HCT116 (cell line): Measurements from ENCODE around the gene MRPL47. TPM values are rescaled to one million over a fixed set of nuclear protein-coding genes. Genes with fewer than 3 reads are reported as not detected.

ENCODE experiments used
- ATAC-seq: fragments of 200-7000 bp; cut with Tn5 transposase; 2 replicates; pipeline ENCODE4 v1.9.1; 2020; ENCODE audit warnings: mild to moderate bottlenecking, moderate library complexity
- BruUV-seq: library from RNA; stranded (reverse); fragments of 400-500 nt; replicated peaks from 2 replicates; lab custom pipeline; 2021; lab: Mats Ljungman, UMichigan
- CTCF ChIA-PET: fragments of 300-600 bp; sonication (Branson Sonifier 250); formaldehyde crosslinking; loops from one replicate; lab custom pipeline; 2021; ENCODE audit warnings: antibody characterized with exemption; lab: Charles Lee
- POLR2A ChIA-PET: fragments of 300-600, 350-600 bp; sonication (Branson Sonifier 250); formaldehyde crosslinking; loops from one replicate; lab custom pipeline; 2021; ENCODE audit warnings: antibody characterized with exemption; lab: Charles Lee
- RAD21 ChIA-PET, 2 experiments: fragments of 300-600 bp; sonication (Branson Sonifier 250); formaldehyde crosslinking; loops; one replicate each; lab custom pipeline; 2023; ENCODE audit warnings: low total read pairs in 2 of 2; ENCODE audit not compliant: uncharacterized antibody in 2 of 2, unreplicated experiment in 2 of 2, low non-redundant PET in 1 of 2; lab: Charles Lee
- DNase-seq: peaks from one replicate; pipeline ENCODE4 v3.0.0-alpha.2; 2010; ENCODE audit warnings: low read depth, low spot score
- H2AFZ ChIP-seq: fragments of 200-600 bp; shearing (Covaris generic), sonication (generic); 2 replicates; pipeline ENCODE4 v1.6.1; 2017; ENCODE audit warnings: low read depth, mixed run types, mixed read lengths, antibody characterized with exemption, low read length; ENCODE audit not compliant: poor library complexity, severe bottlenecking
- H3K27ac ChIP-seq: 2 replicates; pipeline ENCODE4 v1.5.1; 2012; ENCODE audit warnings: low read depth, low read length
- H3K27me3 ChIP-seq: fragments of 200-600 bp; sonication (generic); 2 replicates; pipeline ENCODE4 v1.6.1; 2016; ENCODE audit warnings: mixed run types, low read length, mixed read lengths; ENCODE audit not compliant: insufficient read depth
- H3K36me3 ChIP-seq, 2 experiments: fragments of 200-500 bp in 1 of 2; fragments of 200-600 bp in 1 of 2; sonication (Bioruptor generic) in 1 of 2; sonication (generic) in 1 of 2; 2 replicates each; pipeline versions ENCODE4 v1.5.1 to v1.6.1; 2014 to 2016; ENCODE audit warnings: low read length in 2 of 2, inconsistent platforms in 1 of 2, mixed read lengths in 1 of 2, mixed run types in 1 of 2; ENCODE audit not compliant: insufficient read depth in 2 of 2, control insufficient read depth in 1 of 2
- H3K4me1 ChIP-seq, 2 experiments: fragments of 200-600 bp in 1 of 2; sonication (generic) in 1 of 2; 2 replicates each; pipeline versions ENCODE4 v1.5.1 to v1.6.1; 2012 to 2017; ENCODE audit warnings: low read length in 2 of 2, inconsistent platforms in 1 of 2, mild to moderate bottlenecking in 1 of 2, mixed read lengths in 1 of 2, mixed run types in 1 of 2, moderate library complexity in 1 of 2; ENCODE audit not compliant: insufficient read depth in 2 of 2, control insufficient read depth in 1 of 2
- H3K4me2 ChIP-seq: fragments of 200-600 bp; sonication (generic); 2 replicates; pipeline ENCODE4 v1.6.1; 2017; ENCODE audit warnings: mixed run types, low read length, mixed read lengths
- H3K4me3 ChIP-seq, 2 experiments: fragments of 200-600 bp in 1 of 2; sonication (generic) in 1 of 2; replicated peaks in 1 of 2; 2 replicates each; pipeline ENCODE4 v1.5.1; 2011 to 2016; ENCODE audit warnings: low read length in 2 of 2, control low read depth in 1 of 2, low read depth in 1 of 2, mild to moderate bottlenecking in 1 of 2, mixed read lengths in 1 of 2, mixed run types in 1 of 2
- H3K79me2 ChIP-seq: fragments of 200-600 bp; sonication (generic); 2 replicates; pipeline ENCODE4 v1.6.1; 2017; ENCODE audit warnings: mild to moderate bottlenecking, mixed run types, low read length, moderate library complexity, mixed read lengths; ENCODE audit not compliant: insufficient read depth
- H3K9ac ChIP-seq: fragments of 200-600 bp; sonication (generic); 2 replicates; pipeline ENCODE4 v1.6.1; 2016; ENCODE audit warnings: low read length, mixed read lengths
- H3K9me2 ChIP-seq: fragments of 200-600 bp; sonication (generic), shearing (Covaris generic); 2 replicates; pipeline ENCODE4 v1.6.1; 2017; ENCODE audit warnings: mixed run types, mild to moderate bottlenecking, moderate library complexity; ENCODE audit not compliant: insufficient read depth
- H3K9me3 ChIP-seq, 2 experiments: fragments of 200-500 bp in 1 of 2; fragments of 200-600 bp in 1 of 2; sonication (Bioruptor generic) in 1 of 2; sonication (generic) in 1 of 2; 2 replicates each; pipeline ENCODE4 v1.6.1; 2014 to 2017; ENCODE audit warnings: low read length in 2 of 2, mixed read lengths in 2 of 2, inconsistent platforms in 1 of 2, low read depth in 1 of 2, mild to moderate bottlenecking in 1 of 2, mixed run types in 1 of 2, moderate library complexity in 1 of 2; ENCODE audit not compliant: control insufficient read depth in 1 of 2, insufficient read depth in 1 of 2
- H4K20me1 ChIP-seq: fragments of 200-600 bp; sonication (generic), shearing (Covaris generic); 2 replicates; pipeline ENCODE4 v1.6.1; 2017; ENCODE audit warnings: mixed run types, mild to moderate bottlenecking, moderate library complexity; ENCODE audit not compliant: insufficient read depth
- CBX3 ChIP-seq: IDR thresholded peaks from 2 replicates; pipeline ENCODE4 v1.6.1; 2012; ENCODE audit warnings: low read depth
- CEBPB ChIP-seq: IDR thresholded peaks from 2 replicates; pipeline ENCODE4 v1.6.1; 2012; ENCODE audit warnings: low read depth
- CTCF ChIP-seq, 3 experiments: fragments of 200-600 bp in 1 of 3; sonication (generic) in 1 of 3; IDR thresholded peaks in 2 of 3; conservative IDR thresholded peaks in 1 of 3; 2 replicates each; pipeline ENCODE4 v1.5.1; 2012 to 2017; ENCODE audit warnings: low read depth in 2 of 3, low read length in 2 of 3, antibody characterized with exemption in 1 of 3, borderline replicate concordance in 1 of 3, control low read depth in 1 of 3, mild to moderate bottlenecking in 1 of 3, mixed read lengths in 1 of 3, mixed run types in 1 of 3, moderate library complexity in 1 of 3; ENCODE audit not compliant: insufficient read depth in 1 of 3
- EGR1 ChIP-seq: IDR thresholded peaks from 2 replicates; pipeline ENCODE4 v1.6.1; 2012; ENCODE audit warnings: low read depth
- ELF1 ChIP-seq: IDR thresholded peaks from 2 replicates; pipeline ENCODE4 v1.6.1; 2012; ENCODE audit warnings: low read depth, borderline replicate concordance
- EZH2phosphoT487 ChIP-seq: fragments of 200-600 bp; IDR thresholded peaks from 2 replicates; pipeline ENCODE4 v1.6.1; 2018; ENCODE audit warnings: antibody characterized with exemption, borderline replicate concordance
- FOSL1 ChIP-seq: IDR thresholded peaks from 2 replicates; pipeline ENCODE4 v1.6.1; 2012; ENCODE audit warnings: low read depth
- JUND ChIP-seq: IDR thresholded peaks from 2 replicates; pipeline ENCODE4 v1.6.1; 2012
- POLR2A ChIP-seq: IDR thresholded peaks from 2 replicates; pipeline ENCODE4 v1.7.0; 2011; ENCODE audit warnings: borderline replicate concordance; ENCODE audit not compliant: insufficient read depth, insufficient read length; ENCODE audit errors: extremely low read depth
- RAD21 ChIP-seq: IDR thresholded peaks from 2 replicates; pipeline ENCODE4 v1.6.1; 2012; ENCODE audit warnings: low read depth, mild to moderate bottlenecking
- SIN3A ChIP-seq: IDR thresholded peaks from 2 replicates; pipeline ENCODE4 v1.6.1; 2012; ENCODE audit warnings: low read depth
- SP1 ChIP-seq: IDR thresholded peaks from 2 replicates; pipeline ENCODE4 v1.6.1; 2012; ENCODE audit warnings: low read depth
- SRF ChIP-seq: IDR thresholded peaks from 2 replicates; pipeline ENCODE4 v1.6.1; 2012; ENCODE audit warnings: low read depth
- TCF7L2 ChIP-seq: IDR thresholded peaks from 2 replicates; pipeline ENCODE4 v1.7.0; 2011; ENCODE audit warnings: borderline replicate concordance, inconsistent platforms; ENCODE audit not compliant: insufficient read depth, insufficient read length; ENCODE audit errors: extremely low read depth
- YY1 ChIP-seq: IDR thresholded peaks from 2 replicates; pipeline ENCODE4 v1.6.1; 2011; ENCODE audit warnings: low read length, low read depth, moderate library complexity, mild to moderate bottlenecking; ENCODE audit not compliant: insufficient replicate concordance; ENCODE audit errors: extremely low read depth
- ZBTB33 ChIP-seq: IDR thresholded peaks from 2 replicates; pipeline ENCODE4 v1.6.1; 2011; ENCODE audit warnings: mild to moderate bottlenecking, low read length, moderate library complexity; ENCODE audit not compliant: insufficient replicate concordance; ENCODE audit errors: extremely low read depth
- ZFX ChIP-seq: fragments of 450-650 bp; IDR thresholded peaks from 2 replicates; pipeline ENCODE4 v1.6.1; 2017
- ZNF274 ChIP-seq: fragments of 200-500 bp; sonication (Bioruptor generic); IDR thresholded peaks from 2 replicates; pipeline ENCODE4 v1.6.1; 2014; ENCODE audit warnings: mild to moderate bottlenecking, low read depth, low read length, inconsistent platforms
- intact Hi-C: fragments of 100-400 bp; cut with micrococcal nuclease; formaldehyde crosslinking; loops from 2 replicates; pipeline ENCODE4 v1.10.0; 2022
- total RNA-seq: library from RNA; stranded (reverse); gene quantifications from one replicate; pipeline ENCODE4 v1.2.1, GENCODE V29; 2021; ENCODE audit not compliant: unreplicated experiment
- TF ChIP-seq, protein P1 (sequence below): IDR thresholded peaks from 2 replicates; pipeline ENCODE4 v1.6.1; 2012; ENCODE audit warnings: low read depth

MRPL47 gene
- total RNA-seq, 1 experiment from 2014 or later: 52.3 TPM

DNA sequence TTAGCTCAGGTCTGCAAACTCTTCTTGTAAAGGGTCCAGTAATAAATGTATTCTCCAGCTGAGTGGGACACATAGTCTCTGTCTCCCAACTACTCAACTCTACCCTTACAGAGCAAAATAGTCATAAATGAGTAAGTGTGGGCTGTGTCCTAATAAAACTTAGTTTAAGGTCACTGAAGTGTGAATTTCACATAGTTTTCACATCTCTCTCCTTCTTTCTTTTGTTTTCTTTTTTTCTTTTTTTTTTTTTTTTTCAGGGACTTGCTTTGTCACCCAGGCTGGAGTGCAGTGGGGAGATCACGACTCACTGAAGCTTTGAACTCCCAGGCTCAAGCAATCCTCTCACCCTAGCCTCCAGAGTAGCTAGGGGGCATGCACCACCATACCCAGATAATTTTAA, 43.6 kb downstream of the MRPL47 start:
- H3K4me1 ChIP-seq: peaks cover 2 to 16% of the 10 kb centered on the region in 2 experiments; a peak in 1 of 4 replicates
- no TSS peak for BruUV-seq
- no peak for TF ChIP-seq FOSL1
- TF ChIP-seq CEBPB: no peak
- no peak for TF ChIP-seq CTCF (IDR thresholded peaks at IDR 0.05 in 2 of 3, conservative IDR thresholded peaks at IDR 0.05 in 1 of 3; ENCODE audit: borderline replicate concordance in 1 of 3, insufficient read depth in 1 of 3, low read depth in 2 of 3, low read length in 2 of 3)
- no peak for TF ChIP-seq YY1
- TF ChIP-seq SP1: no peak
- TF ChIP-seq EGR1: no peak
- TF ChIP-seq, protein P1, sequence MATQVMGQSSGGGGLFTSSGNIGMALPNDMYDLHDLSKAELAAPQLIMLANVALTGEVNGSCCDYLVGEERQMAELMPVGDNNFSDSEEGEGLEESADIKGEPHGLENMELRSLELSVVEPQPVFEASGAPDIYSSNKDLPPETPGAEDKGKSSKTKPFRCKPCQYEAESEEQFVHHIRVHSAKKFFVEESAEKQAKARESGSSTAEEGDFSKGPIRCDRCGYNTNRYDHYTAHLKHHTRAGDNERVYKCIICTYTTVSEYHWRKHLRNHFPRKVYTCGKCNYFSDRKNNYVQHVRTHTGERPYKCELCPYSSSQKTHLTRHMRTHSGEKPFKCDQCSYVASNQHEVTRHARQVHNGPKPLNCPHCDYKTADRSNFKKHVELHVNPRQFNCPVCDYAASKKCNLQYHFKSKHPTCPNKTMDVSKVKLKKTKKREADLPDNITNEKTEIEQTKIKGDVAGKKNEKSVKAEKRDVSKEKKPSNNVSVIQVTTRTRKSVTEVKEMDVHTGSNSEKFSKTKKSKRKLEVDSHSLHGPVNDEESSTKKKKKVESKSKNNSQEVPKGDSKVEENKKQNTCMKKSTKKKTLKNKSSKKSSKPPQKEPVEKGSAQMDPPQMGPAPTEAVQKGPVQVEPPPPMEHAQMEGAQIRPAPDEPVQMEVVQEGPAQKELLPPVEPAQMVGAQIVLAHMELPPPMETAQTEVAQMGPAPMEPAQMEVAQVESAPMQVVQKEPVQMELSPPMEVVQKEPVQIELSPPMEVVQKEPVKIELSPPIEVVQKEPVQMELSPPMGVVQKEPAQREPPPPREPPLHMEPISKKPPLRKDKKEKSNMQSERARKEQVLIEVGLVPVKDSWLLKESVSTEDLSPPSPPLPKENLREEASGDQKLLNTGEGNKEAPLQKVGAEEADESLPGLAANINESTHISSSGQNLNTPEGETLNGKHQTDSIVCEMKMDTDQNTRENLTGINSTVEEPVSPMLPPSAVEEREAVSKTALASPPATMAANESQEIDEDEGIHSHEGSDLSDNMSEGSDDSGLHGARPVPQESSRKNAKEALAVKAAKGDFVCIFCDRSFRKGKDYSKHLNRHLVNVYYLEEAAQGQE: no peak
- TF ChIP-seq ELF1: no peak
- no peak for TF ChIP-seq RAD21
- no peak for TF ChIP-seq CBX3
- no peak for TF ChIP-seq SIN3A
- no peak for TF ChIP-seq TCF7L2
- TF ChIP-seq ZNF274: no peak
- TF ChIP-seq JUND: no peak
- no peak for TF ChIP-seq EZH2phosphoT487
- no peak for TF ChIP-seq ZFX
- no peak for TF ChIP-seq ZBTB33
- no peak for TF ChIP-seq SRF
- no peak for TF ChIP-seq POLR2A
- TF ChIP-seq, all 23 proteins: peak for 0
- ChIA-PET CTCF (no interaction called here), POLR2A (no interaction called here), RAD21 (no interaction called here)
- no peak for DNase-seq
- H3K9me3 ChIP-seq: no peaks in the 10 kb centered on the region
- H3K9ac ChIP-seq: no peak overlapping the region
- H3K36me3 ChIP-seq: no peaks in the 10 kb centered on the region
- intact Hi-C loops: no loop called here
- peaks cover 24% of the 10 kb centered on the region for H3K79me2 ChIP-seq
- no peaks in the 10 kb centered on the region for H3K27me3 ChIP-seq
- no peak for ATAC-seq
- H4K20me1 ChIP-seq: 0 out of 2 replicates have a peak, but pooled peaks cover 3% of the 10 kb centered on the region
- H2AFZ ChIP-seq: no peak overlapping the region
- no peak overlapping the region for H3K4me3 ChIP-seq
- H3K9me2 ChIP-seq: no peaks in the 10 kb centered on the region
- H3K4me2 ChIP-seq: no peak overlapping the region
- H3K27ac ChIP-seq: no peak overlapping the region
